Neural cell (in vitro differentiated cells): ENCODE data around the gene ANKRD31. TPM values are rescaled to one million over a fixed set of nuclear protein-coding genes. Genes with fewer than 3 reads are reported as not detected.

Experiments used
- H2AFZ ChIP-seq: fragments of 200-600, 300-800 bp; sonication (generic), shearing (Covaris generic); 2 replicates; pipeline ENCODE4 v1.6.0; 2014; ENCODE audit warnings: low read depth, mild to moderate bottlenecking, antibody characterized with exemption, low read length, moderate library complexity
- H3F3A ChIP-seq: fragments of 200-600 bp; shearing (Covaris generic); 2 replicates; pipeline ENCODE4 v1.6.1; 2016; ENCODE audit warnings: mild to moderate bottlenecking, moderate library complexity, mixed read lengths, antibody characterized with exemption, low read length; ENCODE audit not compliant: insufficient read depth, poor library complexity, severe bottlenecking
- H3K27ac ChIP-seq: fragments of 200-600, 300-800 bp; sonication (generic), shearing (Covaris generic); 2 replicates; pipeline ENCODE4 v1.5.1; 2014; ENCODE audit warnings: mild to moderate bottlenecking, low read length, moderate library complexity
- H3K27me3 ChIP-seq: fragments of 300-800, 200-600 bp; sonication (generic), shearing (Covaris generic); 2 replicates; pipeline ENCODE4 v1.6.0; 2014; ENCODE audit warnings: mild to moderate bottlenecking, low read depth, low read length, moderate library complexity; ENCODE audit not compliant: insufficient read depth
- H3K36me3 ChIP-seq: fragments of 300-800, 200-600 bp; sonication (generic), shearing (Covaris generic); 2 replicates; pipeline ENCODE4 v1.5.1; 2014; ENCODE audit warnings: mild to moderate bottlenecking, antibody characterized with exemption, low read length, moderate library complexity; ENCODE audit not compliant: insufficient read depth
- H3K4me2 ChIP-seq: fragments of 300-800, 200-600 bp; sonication (generic), shearing (Covaris generic); 2 replicates; pipeline ENCODE4 v1.6.0; 2014; ENCODE audit warnings: mild to moderate bottlenecking, low read length
- H3K4me3 ChIP-seq: fragments of 300-800, 200-600 bp; sonication (generic), shearing (Covaris generic); 2 replicates; pipeline ENCODE4 v1.5.1; 2014; ENCODE audit warnings: mild to moderate bottlenecking, low read length, moderate library complexity
- H3K79me2 ChIP-seq: fragments of 200-600 bp; shearing (Covaris generic); replicated peaks from 2 replicates; pipeline ENCODE4 v1.6.0; 2014; ENCODE audit warnings: mild to moderate bottlenecking, low read length, moderate library complexity; ENCODE audit not compliant: insufficient read depth
- H3K9ac ChIP-seq: fragments of 300-800, 200-600 bp; sonication (generic), shearing (Covaris generic); 2 replicates; pipeline ENCODE4 v1.6.1; 2016; ENCODE audit warnings: mild to moderate bottlenecking, low read length, mixed read lengths
- H3K9me2 ChIP-seq: fragments of 200-600 bp; shearing (Covaris generic); 2 replicates; pipeline ENCODE4 v1.6.1; 2016; ENCODE audit warnings: mild to moderate bottlenecking, low read length, mixed read lengths; ENCODE audit not compliant: insufficient read depth
- H3K9me3 ChIP-seq: fragments of 200-600, 300-800 bp; sonication (generic), shearing (Covaris generic); 2 replicates; pipeline ENCODE4 v1.6.1; 2016; ENCODE audit warnings: mild to moderate bottlenecking, mixed run types, low read length, moderate library complexity, mixed read lengths
- H4K20me1 ChIP-seq: fragments of 200-600 bp; shearing (Covaris generic); 2 replicates; pipeline ENCODE4 v1.6.1; 2016; ENCODE audit warnings: mild to moderate bottlenecking, mixed run types; ENCODE audit not compliant: insufficient read depth
- CTCF ChIP-seq: fragments of 450-650 bp; IDR thresholded peaks from 2 replicates; pipeline ENCODE4 v1.5.1; 2014; ENCODE audit warnings: antibody characterized with exemption, mild to moderate bottlenecking, moderate library complexity; ENCODE audit not compliant: poor library complexity, severe bottlenecking
- EP300 ChIP-seq: fragments of 450-650 bp; conservative IDR thresholded peaks from 2 replicates; pipeline ENCODE4 v1.6.1; 2014; ENCODE audit warnings: antibody characterized with exemption, mild to moderate bottlenecking, moderate library complexity; ENCODE audit not compliant: poor library complexity, severe bottlenecking
- EZH2 ChIP-seq: fragments of 200-600, 300-800 bp; shearing (Covaris generic), sonication (generic); IDR thresholded peaks from 2 replicates; pipeline ENCODE4 v1.6.1; 2014; ENCODE audit warnings: antibody characterized with exemption, low read length, borderline replicate concordance, mild to moderate bottlenecking; ENCODE audit not compliant: insufficient read depth, poor library complexity, severe bottlenecking
- MXI1 ChIP-seq: fragments of 450-650 bp; conservative IDR thresholded peaks from 2 replicates; pipeline ENCODE4 v1.6.1; 2014; ENCODE audit warnings: antibody characterized with exemption, mild to moderate bottlenecking; ENCODE audit not compliant: poor library complexity, severe bottlenecking
- POLR2AphosphoS5 ChIP-seq: IDR thresholded peaks from 2 replicates; pipeline ENCODE4 v1.6.1; 2012
- RAD21 ChIP-seq: fragments of 450-650 bp; conservative IDR thresholded peaks from 2 replicates; pipeline ENCODE4 v1.6.1; 2014; ENCODE audit warnings: antibody characterized with exemption, mild to moderate bottlenecking, moderate library complexity
- REST ChIP-seq: IDR thresholded peaks from 2 replicates; pipeline ENCODE4 v1.6.1; 2012; ENCODE audit warnings: borderline replicate concordance
- SMC3 ChIP-seq: fragments of 450-650 bp; conservative IDR thresholded peaks from 2 replicates; pipeline ENCODE4 v1.6.1; 2014; ENCODE audit warnings: antibody characterized with exemption, mild to moderate bottlenecking, moderate library complexity; ENCODE audit not compliant: poor library complexity
- TAF1 ChIP-seq: IDR thresholded peaks from 2 replicates; pipeline ENCODE4 v1.6.1; 2012; ENCODE audit warnings: low read depth
- polyA plus RNA-seq: library from polyadenylated mRNA; depleted of rRNA; stranded (reverse); fragments of >200 nt; gene quantifications from 2 replicates; pipeline ENCODE4 v1.2.3, GENCODE V29; 2014

ANKRD31 gene
- polyA plus RNA-seq, 1 donor from 2014 or later: 0.62 TPM

GRCh38 chr5:75021800-75022199 lies 214.9 kb downstream of the ANKRD31 start:
- Histone ChIP-seq H2AFZ (no peak overlapping the region), H3K9me3 (no peaks in the 10 kb centered on the region), H3K4me2 (no peak overlapping the region), H3K27ac (no peak overlapping the region), H3K79me2 (no peaks in the 10 kb centered on the region), H3K9ac (no peak overlapping the region), H3K36me3 (no peaks in the 10 kb centered on the region), H4K20me1 (no peaks in the 10 kb centered on the region), H3K9me2 (no peaks in the 10 kb centered on the region), H3F3A (no peaks in the 10 kb centered on the region), H3K27me3 (no peaks in the 10 kb centered on the region), H3K4me3 (no peak overlapping the region)
- TF ChIP-seq RAD21 (no peak), POLR2AphosphoS5 (no peak), MXI1 (no peak), REST (no peak), EZH2 (no peak), CTCF (no peak), SMC3 (no peak), TAF1 (no peak), EP300 (no peak)

- no peaks in the 10 kb centered on the region for H3K9me3 ChIP-seq
- H3K4me2 ChIP-seq: no peak overlapping the region
- H3K9me2 ChIP-seq: no peaks in the 10 kb centered on the region
- no peaks in the 10 kb centered on the region for H3K36me3 ChIP-seq
- H2AFZ ChIP-seq: no peak overlapping the region
- H4K20me1 ChIP-seq: no peaks in the 10 kb centered on the region
- no peaks in the 10 kb centered on the region for H3K79me2 ChIP-seq
- no peaks in the 10 kb centered on the region for H3K27me3 ChIP-seq
- no peak overlapping the region for H3K9ac ChIP-seq
- TF ChIP-seq CTCF (no peak), POLR2AphosphoS5 (no peak), MXI1 (no peak), EZH2 (no peak), SMC3 (no peak), RAD21 (no peak)
- H3K4me3 ChIP-seq: no peak overlapping the region
- H3K27ac ChIP-seq: no peak overlapping the region
- no peaks in the 10 kb centered on the region for H3F3A ChIP-seq
These were observed 215.5 kb downstream of the ANKRD31 start for GRCh38 chr5:75021219-75021618.
